ENCODE results near the gene TANC2. TPM values are rescaled to one million over a fixed set of nuclear protein-coding genes. Genes with fewer than 3 reads are reported as not detected.

Gene TANC2
- polyA plus RNA-seq, 10 donors, result 29.0 to 43.0 (median 34.7) TPM

- no peak for DNase-seq
Observed at GRCh38 chr17:62998665-62999393, 32.8 kb downstream of the TANC2 start.

GRCh38 chr17:62999736-63000135 is 33.7 kb downstream of the TANC2 start:
- no peak for DNase-seq

GRCh38 chr17:63001689-63002394 is 35.8 kb downstream of the TANC2 start:
- no peak for DNase-seq

GRCh38 chr17:63002625-63003024 is 36.6 kb downstream of the TANC2 start:
- DNase-seq, result no peak

- no peak for DNase-seq
Observed at GRCh38 chr17:63015824-63016223, 49.8 kb downstream of the TANC2 start.

Other genes starting within 250 kb of the TANC2 start
- under 1 TPM in 9 of 10 donors, not detected in 1; 0.11 to 0.72 (median 0.49) TPM for gene MARCHF10, start 157.9 kb upstream of the TANC2 start, polyA plus RNA-seq (ENCODE audit: insufficient read length in 10 of 10)

All from muscle of back (tissue), 11 donors.